B cell (primary cell): ENCODE data around the gene ARGFX.

ENCODE experiments used
- EZH2 ChIP-seq: IDR thresholded peaks from 2 replicates; pipeline ENCODE4 v1.6.1; 2012; ENCODE audit warnings: borderline replicate concordance, low read depth, mild to moderate bottlenecking, moderate library complexity, low read length; ENCODE audit not compliant: insufficient read depth, poor library complexity, severe bottlenecking
- TF ChIP-seq, protein P1 (sequence below): fragments of 200-600 bp; IDR thresholded peaks from one replicate; pipeline ENCODE4 v1.8.0; 2022; ENCODE audit warnings: antibody characterized with exemption, mild to moderate bottlenecking

- TF ChIP-seq, protein P1, sequence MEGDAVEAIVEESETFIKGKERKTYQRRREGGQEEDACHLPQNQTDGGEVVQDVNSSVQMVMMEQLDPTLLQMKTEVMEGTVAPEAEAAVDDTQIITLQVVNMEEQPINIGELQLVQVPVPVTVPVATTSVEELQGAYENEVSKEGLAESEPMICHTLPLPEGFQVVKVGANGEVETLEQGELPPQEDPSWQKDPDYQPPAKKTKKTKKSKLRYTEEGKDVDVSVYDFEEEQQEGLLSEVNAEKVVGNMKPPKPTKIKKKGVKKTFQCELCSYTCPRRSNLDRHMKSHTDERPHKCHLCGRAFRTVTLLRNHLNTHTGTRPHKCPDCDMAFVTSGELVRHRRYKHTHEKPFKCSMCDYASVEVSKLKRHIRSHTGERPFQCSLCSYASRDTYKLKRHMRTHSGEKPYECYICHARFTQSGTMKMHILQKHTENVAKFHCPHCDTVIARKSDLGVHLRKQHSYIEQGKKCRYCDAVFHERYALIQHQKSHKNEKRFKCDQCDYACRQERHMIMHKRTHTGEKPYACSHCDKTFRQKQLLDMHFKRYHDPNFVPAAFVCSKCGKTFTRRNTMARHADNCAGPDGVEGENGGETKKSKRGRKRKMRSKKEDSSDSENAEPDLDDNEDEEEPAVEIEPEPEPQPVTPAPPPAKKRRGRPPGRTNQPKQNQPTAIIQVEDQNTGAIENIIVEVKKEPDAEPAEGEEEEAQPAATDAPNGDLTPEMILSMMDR = no peak
- TF ChIP-seq EZH2 = no peak
Observed at GRCh38 chr3:121595765-121596406, 28.1 kb downstream of the ARGFX start.
